Spleen (tissue), 11 donors: ENCODE measurements around the gene SLC4A2. TPM values are rescaled to one million over a fixed set of nuclear protein-coding genes. Genes with fewer than 3 reads are reported as not detected.
"Not testable (repeated sequence)": the region's sequence is repeated elsewhere in the genome, so short reads cannot be mapped to it uniquely, and the experiment has no call there.

Source experiments
- DNase-seq: peaks from one replicate; pipeline ENCODE4 v3.0.0-alpha.2; 2020
- H3K27ac ChIP-seq, 8 donors: fragments of 200-600 bp; sonication (generic) in 7 of 8; 1 replicate in 4 of 8; 2 replicates in 4 of 8; pipeline versions ENCODE4 v1.5.0 to v1.8.0; 2016 to 2021; ENCODE audit warnings: inconsistent platforms in 4 of 8, mild to moderate bottlenecking in 4 of 8, moderate library complexity in 1 of 8
- H3K27me3 ChIP-seq, 7 donors: fragments of 200-600 bp; sonication (generic) in 6 of 7; replicated peaks in 1 of 7; 1 replicate in 4 of 7; 2 replicates in 3 of 7; pipeline versions ENCODE4 v1.5.0 to v1.8.0; 2016 to 2021; ENCODE audit warnings: inconsistent platforms in 3 of 7, mild to moderate bottlenecking in 1 of 7
- H3K36me3 ChIP-seq, 6 donors: fragments of 200-600 bp; sonication (generic) in 5 of 6; 1 replicate in 4 of 6; 2 replicates in 2 of 6; pipeline versions ENCODE4 v1.5.0 to v1.8.0; 2016 to 2021; ENCODE audit warnings: inconsistent platforms in 2 of 6
- H3K4me1 ChIP-seq, 6 donors: fragments of 200-600 bp; sonication (generic) in 5 of 6; 1 replicate in 3 of 6; 2 replicates in 3 of 6; pipeline versions ENCODE4 v1.5.0 to v1.8.0; 2016 to 2021; ENCODE audit warnings: inconsistent platforms in 3 of 6
- H3K4me3 ChIP-seq, 8 donors: fragments of 200-600 bp; sonication (generic) in 7 of 8; 1 replicate in 4 of 8; 2 replicates in 4 of 8; pipeline versions ENCODE4 v1.5.0 to v1.8.0; 2016 to 2021; ENCODE audit warnings: inconsistent platforms in 4 of 8, mild to moderate bottlenecking in 4 of 8, moderate library complexity in 2 of 8
- H3K9me3 ChIP-seq, 8 donors: fragments of 200-600 bp; sonication (generic) in 7 of 8; 1 replicate in 4 of 8; 2 replicates in 4 of 8; pipeline versions ENCODE4 v1.5.0 to v1.8.0; 2016 to 2021; ENCODE audit warnings: inconsistent platforms in 4 of 8
- POLR2A ChIP-seq, 3 donors: fragments of 450-650 bp; IDR thresholded peaks; one replicate each; pipeline ENCODE4 v1.5.1; 2017; ENCODE audit warnings: antibody characterized with exemption in 3 of 3, mild to moderate bottlenecking in 1 of 3
- POLR2AphosphoS5 ChIP-seq, 3 donors: sonication (generic); formaldehyde crosslinking; IDR thresholded peaks; one replicate each; pipeline ENCODE4 v1.5.1; 2017; ENCODE audit warnings: antibody characterized with exemption in 3 of 3
- WGBS, 5 donors: extraction: QIAGEN DNeasy Blood & Tissue Kit in 3 of 5; methylation state at CpG; one replicate each; pipeline versions ENCODE4 v1.1.5 to v1.1.7; 2013 to 2018; 5-methylcytosine and 5-hydroxymethylcytosine counted together
- intact Hi-C: fragments of 100-400 bp; cut with DNase I; formaldehyde crosslinking; loops from one replicate; pipeline ENCODE4 v1.15.0; 2023; ENCODE audit warnings: low total_unique reads
- polyA plus RNA-seq, 3 donors: library from polyadenylated mRNA; stranded (reverse); fragments of 200-250 nt; gene quantifications; one replicate each; pipeline ENCODE4 v1.2.1, GENCODE V29; 2013
- total RNA-seq, 7 donors: library from RNA; depleted of rRNA in 3 of 7; stranded (reverse); fragments of >200 nt in 3 of 7; fragmentation: NEBNext Ultra II Directional in 4 of 7; extraction: Animal tissue kit (Norgen Biotek cat#: 25700) in 4 of 7; gene quantifications; one replicate each; pipeline versions ENCODE4 v1.1.0 to v1.2.1, GENCODE V29; 2016 to 2021
- TF ChIP-seq, protein P1 (sequence below), 11 experiments: fragments of 200-600 bp in 7 of 11; fragments of 450-650 bp in 4 of 11; sonication (generic) in 4 of 11; IDR thresholded peaks in 8 of 11; conservative IDR thresholded peaks in 3 of 11; 1 replicate in 7 of 11; 2 replicates in 4 of 11; pipeline versions ENCODE4 v1.4.0 to v1.8.0; 2016 to 2021; ENCODE audit warnings: antibody characterized with exemption in 11 of 11, inconsistent platforms in 4 of 11, mild to moderate bottlenecking in 1 of 11
- donor health status: healthy with polysubstance abuse.
- donor health status: DM: no; HTN: no; CAD: no; lungs with moderate emphysema.
- donor health status: DM: no; HTN: no; CAD: no.
- donor health status: Bipolar disorder and iron deficiency.
- donor health status: healthy.
- donor health status: DM: no; HTN: no; CAD: no.
- donor health status: DM: yes; HTN: yes; CAD: no.

SLC4A2 gene
- total and polyA plus RNA-seq, 10 donors: 43.9 to 122 (median 90.9) TPM

DNA sequence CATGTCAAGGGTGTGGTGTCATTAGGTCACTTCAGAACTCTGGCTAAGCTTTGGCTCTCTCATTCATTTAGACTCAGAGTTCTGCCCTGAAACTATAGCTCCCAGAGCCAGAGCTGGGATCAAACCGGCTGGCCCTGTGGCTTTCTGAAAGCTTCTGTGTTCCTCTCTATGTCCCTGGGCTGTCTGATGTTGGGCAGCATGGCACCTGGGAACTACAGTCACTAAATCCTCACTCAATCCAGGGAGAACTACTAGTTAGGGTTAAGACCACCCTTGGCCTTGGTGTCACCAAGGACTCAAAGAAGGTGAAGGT lies 48.3 kb upstream of the SLC4A2 start:
- Histone ChIP-seq H3K4me3 (no peak overlapping the region), H3K27me3 (peaks cover 0 to 41% (median 0%) of the 10 kb centered on the region in 7 donors), H3K27ac (peak overlapping the region in 7 of 8 donors; percentile 58 to 83 (median 77)), H3K4me1 (peaks cover 70 to 100% (median 89%) of the 10 kb centered on the region in 6 donors), H3K9me3 (no peaks in the 10 kb centered on the region), H3K36me3 (peaks cover 0 to 55% (median 0%) of the 10 kb centered on the region in 6 donors)
- no peak for TF ChIP-seq POLR2A (IDR thresholded peaks at IDR 0.05)
- TF ChIP-seq, protein P1, sequence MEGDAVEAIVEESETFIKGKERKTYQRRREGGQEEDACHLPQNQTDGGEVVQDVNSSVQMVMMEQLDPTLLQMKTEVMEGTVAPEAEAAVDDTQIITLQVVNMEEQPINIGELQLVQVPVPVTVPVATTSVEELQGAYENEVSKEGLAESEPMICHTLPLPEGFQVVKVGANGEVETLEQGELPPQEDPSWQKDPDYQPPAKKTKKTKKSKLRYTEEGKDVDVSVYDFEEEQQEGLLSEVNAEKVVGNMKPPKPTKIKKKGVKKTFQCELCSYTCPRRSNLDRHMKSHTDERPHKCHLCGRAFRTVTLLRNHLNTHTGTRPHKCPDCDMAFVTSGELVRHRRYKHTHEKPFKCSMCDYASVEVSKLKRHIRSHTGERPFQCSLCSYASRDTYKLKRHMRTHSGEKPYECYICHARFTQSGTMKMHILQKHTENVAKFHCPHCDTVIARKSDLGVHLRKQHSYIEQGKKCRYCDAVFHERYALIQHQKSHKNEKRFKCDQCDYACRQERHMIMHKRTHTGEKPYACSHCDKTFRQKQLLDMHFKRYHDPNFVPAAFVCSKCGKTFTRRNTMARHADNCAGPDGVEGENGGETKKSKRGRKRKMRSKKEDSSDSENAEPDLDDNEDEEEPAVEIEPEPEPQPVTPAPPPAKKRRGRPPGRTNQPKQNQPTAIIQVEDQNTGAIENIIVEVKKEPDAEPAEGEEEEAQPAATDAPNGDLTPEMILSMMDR (IDR thresholded peaks at IDR 0.05 in 8 of 11, conservative IDR thresholded peaks at IDR 0.05 in 3 of 11): no peak
- TF ChIP-seq POLR2AphosphoS5 (IDR thresholded peaks at IDR 0.05): no peak
- intact Hi-C loops: no loop called here
- 23 to 68% (median 50%) methylated on average over 1 of the region's 1 CpG for WGBS, 5 donors
- no peak for DNase-seq

DNA sequence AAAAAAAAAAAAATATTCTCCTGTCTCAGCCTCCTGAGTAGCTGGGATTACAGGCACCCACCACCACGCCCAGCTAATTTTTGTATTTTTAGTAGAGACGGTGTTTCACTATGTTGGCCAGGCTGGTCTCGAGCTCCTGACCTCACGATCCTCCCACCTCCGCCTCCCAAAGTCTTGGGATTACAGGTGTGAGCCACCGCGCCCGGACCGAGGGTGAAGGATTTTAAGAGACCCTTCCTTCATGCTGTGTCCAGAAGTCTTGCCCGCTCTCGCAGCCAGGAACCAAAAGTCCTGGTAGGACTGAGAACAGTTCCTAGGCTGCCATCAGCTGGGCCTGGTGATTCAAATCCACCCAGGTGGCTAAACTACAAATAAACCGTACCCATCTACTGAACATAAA lies 47.8 kb upstream of the SLC4A2 start:
- H3K9me3 ChIP-seq, intact Hi-C loops, H3K4me3 ChIP-seq, DNase-seq: not testable (repeated sequence)
- Histone ChIP-seq H3K27me3 (peaks cover 0 to 41% (median 0%) of the 10 kb centered on the region in 7 donors), H3K27ac (peak overlapping the region in 6 of 8 donors; percentile 58 to 85 (median 78)), H3K36me3 (peaks cover 0 to 55% (median 0%) of the 10 kb centered on the region in 6 donors), H3K4me1 (peaks cover 64 to 100% (median 85%) of the 10 kb centered on the region in 6 donors)
- WGBS, 5 donors: 77 to 88% (median 83%) methylated on average over 12 of the region's 12 CpGs

DNA sequence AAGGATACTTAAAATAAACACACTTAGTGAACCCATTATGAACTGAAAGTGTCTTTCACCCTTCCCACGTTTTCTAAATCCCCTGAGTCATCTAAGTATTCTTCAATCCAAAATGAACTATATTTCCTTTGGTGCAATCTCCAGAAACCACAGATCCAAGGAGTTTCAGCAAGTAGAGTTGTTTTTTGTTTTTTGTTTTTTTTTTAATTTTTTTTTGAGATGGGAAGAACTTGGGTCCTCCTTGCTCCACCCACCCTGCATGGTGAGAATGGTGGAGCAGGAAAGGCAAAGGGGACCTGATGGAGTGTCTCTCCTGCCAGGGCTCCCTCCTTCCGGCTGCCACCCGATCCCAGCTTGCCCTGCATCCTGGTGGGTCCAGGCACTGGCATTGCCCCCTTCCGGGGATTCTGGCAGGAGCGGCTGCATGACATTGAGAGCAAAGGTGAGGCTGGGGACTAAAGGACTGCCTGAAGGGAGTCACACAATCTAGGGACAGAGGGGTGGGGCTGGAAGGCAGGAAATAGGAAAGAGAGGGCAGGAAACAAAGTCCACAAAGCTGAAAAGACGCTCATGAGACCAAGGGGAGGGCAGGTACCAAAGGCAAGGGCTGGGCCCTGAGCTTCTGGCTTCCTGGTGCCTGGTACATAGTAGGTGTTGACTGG lies 47.2 kb upstream of the SLC4A2 start:
- WGBS, 5 donors: 42 to 74% (median 62%) methylated on average over 6 of the region's 6 CpGs
- DNase-seq: no peak
- Histone ChIP-seq H3K36me3 (peaks cover 0 to 55% (median 0%) of the 10 kb centered on the region in 6 donors), H3K27me3 (peaks cover 0 to 41% (median 0%) of the 10 kb centered on the region in 7 donors), H3K4me1 (peaks cover 60 to 100% (median 83%) of the 10 kb centered on the region in 6 donors), H3K9me3 (no peaks in the 10 kb centered on the region), H3K27ac (peak overlapping the region in 7 of 8 donors; percentile 0 to 85 (median 77)), H3K4me3 (no peak overlapping the region)
- intact Hi-C loops: no loop called here
- TF ChIP-seq POLR2A (IDR thresholded peaks at IDR 0.05) (no peak), POLR2AphosphoS5 (IDR thresholded peaks at IDR 0.05) (peak; percentile 13 to 52 (median 43))

DNA sequence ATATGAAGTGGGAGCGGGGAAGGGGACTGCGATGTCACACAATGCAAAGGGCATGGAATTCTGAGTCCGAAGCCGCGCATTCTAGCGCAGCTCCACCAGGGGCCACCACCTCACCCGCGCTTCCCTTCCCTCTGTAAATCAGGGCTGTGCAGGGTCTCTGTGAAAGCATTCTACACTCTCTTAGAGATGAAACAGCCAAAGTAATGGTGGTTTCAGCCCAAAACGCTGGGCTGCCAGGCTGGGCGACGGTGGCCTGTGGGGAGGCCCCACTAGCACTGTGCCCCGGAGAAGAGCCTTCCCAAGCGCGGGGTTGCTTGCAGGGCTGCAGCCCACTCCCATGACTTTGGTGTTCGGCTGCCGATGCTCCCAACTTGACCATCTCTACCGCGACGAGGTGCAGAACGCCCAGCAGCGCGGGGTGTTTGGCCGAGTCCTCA lies 46.5 kb upstream of the SLC4A2 start:
- Histone ChIP-seq H3K4me1 (peaks cover 56 to 100% (median 82%) of the 10 kb centered on the region in 6 donors), H3K4me3 (peak overlapping the region in 4 of 8 donors; percentile 37 to 68 (median 41)), H3K27ac (peak overlapping the region in 7 of 8 donors; percentile 0 to 85 (median 77)), H3K27me3 (peaks cover 0 to 46% (median under 1%) of the 10 kb centered on the region in 7 donors), H3K36me3 (peaks cover 0 to 55% (median 0%) of the 10 kb centered on the region in 6 donors), H3K9me3 (no peaks in the 10 kb centered on the region)
- TF ChIP-seq POLR2A (IDR thresholded peaks at IDR 0.05) (no peak), POLR2AphosphoS5 (IDR thresholded peaks at IDR 0.05) (peak in 2 of 3 donors; percentile 1 to 6)
- TF ChIP-seq, protein P1 (IDR thresholded peaks at IDR 0.05 in 8 of 11, conservative IDR thresholded peaks at IDR 0.05 in 3 of 11): peak in 5 of 11 experiments; percentile 23 to 37 (median 25)
- DNase-seq: no peak
- WGBS, 5 donors: 38 to 59% (median 43%) methylated on average over 19 to 23 of the region's 23 CpGs
- intact Hi-C loops: no loop called here

DNA sequence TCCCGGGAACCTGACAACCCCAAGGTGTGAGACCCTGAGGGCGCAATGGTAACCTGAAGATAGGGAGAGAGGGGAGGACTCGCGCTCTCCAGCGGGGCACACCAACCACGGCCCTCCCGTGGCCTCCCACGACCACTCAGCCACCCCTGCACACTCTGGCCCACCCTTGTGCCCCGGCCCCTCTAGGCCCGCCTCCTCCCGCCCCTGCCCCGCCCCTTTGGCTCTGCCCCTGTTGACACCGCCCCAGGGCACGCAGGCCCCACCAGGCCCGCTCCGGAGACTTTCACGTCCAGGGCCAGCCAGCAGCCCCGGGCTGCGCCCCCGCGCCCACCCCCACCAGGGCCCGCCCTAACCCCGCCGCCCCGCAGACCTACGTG lies 46.0 kb upstream of the SLC4A2 start:
- WGBS, 5 donors: 17 to 35% (median 27%) methylated on average over 11 to 26 of the region's 26 CpGs
- peaks cover 0 to 55% (median 0%) of the 10 kb centered on the region in 6 donors for H3K36me3 ChIP-seq
- no peak for DNase-seq
- peak overlapping the region in 7 of 8 donors; percentile 32 to 68 (median 39) for H3K4me3 ChIP-seq
- peak overlapping the region in 6 of 8 donors; percentile 46 to 85 (median 78) for H3K27ac ChIP-seq
- peaks cover 56 to 100% (median 82%) of the 10 kb centered on the region in 6 donors for H3K4me1 ChIP-seq
- intact Hi-C loops: no loop called here
- no peaks in the 10 kb centered on the region for H3K9me3 ChIP-seq
- TF ChIP-seq, protein P1 (IDR thresholded peaks at IDR 0.05 in 8 of 11, conservative IDR thresholded peaks at IDR 0.05 in 3 of 11): no peak
- TF ChIP-seq POLR2AphosphoS5 (IDR thresholded peaks at IDR 0.05) (no peak), POLR2A (IDR thresholded peaks at IDR 0.05) (no peak)
- H3K27me3 ChIP-seq: peaks cover 0 to 48% (median 4%) of the 10 kb centered on the region in 7 donors
